ENCODE results near the gene KCNK1. TPM values are rescaled to one million over a fixed set of nuclear protein-coding genes. Genes with fewer than 3 reads are reported as not detected.

Gene KCNK1
- total and polyA plus RNA-seq, 12 donors, result 0.83 to 9.7 (median 3.7) TPM

- whole genome bisulfite sequencing, 4 donors, result 52 to 64% (median 61%) methylated on average over 6 of the region's 6 CpGs
- DNase-seq, result no peak
- Histone ChIP-seq H3K27ac (peak overlapping the region in 1 of 5 donors; percentile 11), H3K9me3 (replicated peaks in 1 of 3) (no peaks in the 10 kb centered on the region), H3K27me3 (no peaks in the 10 kb centered on the region), H3K36me3 (replicated peaks in 1 of 2) (no peaks in the 10 kb centered on the region), H3K4me3 (no peak overlapping the region), H3K4me1 (replicated peaks in 1 of 2) (peaks cover 0 to 11% of the 10 kb centered on the region in 2 donors)
- TF ChIP-seq CTCF (IDR thresholded peaks at IDR 0.05) (no peak), POLR2A (IDR thresholded peaks at IDR 0.05) (no peak)
- intact Hi-C loops (cut with DNase I), result no loop called here
Observed at GRCh38 chr1:233707880-233708815, 94.2 kb downstream of the KCNK1 start.

- intact Hi-C loops (cut with DNase I), result no loop called here
- 85 to 95% (median 92%) methylated on average over 2 of the region's 2 CpGs for WGBS, 4 donors
- Histone ChIP-seq H3K36me3 (replicated peaks in 1 of 2) (no peaks in the 10 kb centered on the region), H3K4me3 (no peak overlapping the region), H3K9me3 (replicated peaks in 1 of 3) (no peaks in the 10 kb centered on the region), H3K27me3 (no peaks in the 10 kb centered on the region), H3K27ac (no peak overlapping the region), H3K4me1 (replicated peaks in 1 of 2) (peaks cover 0 to 11% of the 10 kb centered on the region in 2 donors)
- TF ChIP-seq POLR2A (IDR thresholded peaks at IDR 0.05), result no peak
- no peak for TF ChIP-seq CTCF (IDR thresholded peaks at IDR 0.05)
- no peak for DNase-seq
Observed at GRCh38 chr1:233710031-233710430, 96.1 kb downstream of the KCNK1 start.

GRCh38 chr1:233710507-233710906 lies 96.6 kb downstream of the KCNK1 start:
- TF ChIP-seq CTCF (IDR thresholded peaks at IDR 0.05) (no peak), POLR2A (IDR thresholded peaks at IDR 0.05) (no peak)
- intact Hi-C loops (cut with DNase I), result no loop called here
- H3K27me3 ChIP-seq, result no peaks in the 10 kb centered on the region
- peaks cover 0 to 11% of the 10 kb centered on the region in 2 donors for H3K4me1 ChIP-seq (replicated peaks in 1 of 2)
- H3K27ac ChIP-seq, result no peak overlapping the region
- H3K36me3 ChIP-seq (replicated peaks in 1 of 2), result no peaks in the 10 kb centered on the region
- no peak overlapping the region for H3K4me3 ChIP-seq
- no peaks in the 10 kb centered on the region for H3K9me3 ChIP-seq (replicated peaks in 1 of 3)
- DNase-seq, result no peak
- WGBS, 4 donors, result 72 to 85% (median 75%) methylated on average over 1 of the region's 1 CpG

GRCh38 chr1:233714631-233715217 lies 100.8 kb downstream of the KCNK1 start:
- intact Hi-C loops (cut with DNase I), result no loop called here
- H3K4me1 ChIP-seq (replicated peaks in 1 of 2), result no peaks in the 10 kb centered on the region
- no peaks in the 10 kb centered on the region for H3K27me3 ChIP-seq
- DNase-seq, result no peak
- no peak overlapping the region for H3K4me3 ChIP-seq
- WGBS, 4 donors, result 63 to 80% (median 69%) methylated on average over 4 of the region's 4 CpGs
- no peaks in the 10 kb centered on the region for H3K9me3 ChIP-seq (replicated peaks in 1 of 3)
- TF ChIP-seq CTCF (IDR thresholded peaks at IDR 0.05) (no peak), POLR2A (IDR thresholded peaks at IDR 0.05) (no peak)
- H3K36me3 ChIP-seq (replicated peaks in 1 of 2), result no peaks in the 10 kb centered on the region
- H3K27ac ChIP-seq, result no peak overlapping the region
